GM19099 (cell line): Measurements from ENCODE around the gene EFNA1.

Source experiments
- POLR2A ChIP-seq: IDR thresholded peaks from 3 replicates; pipeline ENCODE4 v1.6.1; 2011; ENCODE audit warnings: low read depth; ENCODE audit not compliant: insufficient read length; ENCODE audit errors: extremely low read depth

EFNA1 gene

DNA sequence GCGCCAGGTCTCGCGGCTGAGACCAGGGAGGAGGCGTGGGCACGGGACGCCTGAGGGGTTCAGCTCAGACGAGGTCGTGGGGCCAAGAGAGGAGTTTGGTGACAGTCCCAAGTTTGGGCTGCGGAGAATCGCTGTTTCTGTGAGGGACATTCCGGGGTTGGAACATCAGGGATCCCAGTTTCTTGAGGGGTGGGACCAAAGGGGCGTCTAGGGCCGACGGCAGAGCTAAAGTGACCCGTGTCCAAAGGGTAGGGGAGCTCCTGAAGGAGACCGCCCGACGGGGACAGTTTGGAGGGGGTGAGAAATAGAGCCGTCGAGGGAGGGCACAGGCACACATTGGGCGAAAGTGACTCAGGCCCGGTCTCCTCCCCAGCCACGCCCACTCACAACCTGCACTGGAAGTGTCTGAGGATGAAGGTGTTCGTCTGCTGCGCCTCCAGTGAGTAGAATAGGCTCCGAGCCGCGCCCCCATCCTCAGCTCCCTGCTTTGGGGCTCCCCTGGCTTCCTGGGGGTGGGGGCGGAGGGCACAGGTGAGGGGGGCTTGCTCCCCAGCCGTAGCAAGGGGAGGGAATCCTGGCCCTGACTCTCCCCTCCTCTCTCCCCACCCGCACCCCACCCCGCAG lies 42.1 kb upstream of the EFNA1 start:
- TF ChIP-seq POLR2A = no peak

DNA sequence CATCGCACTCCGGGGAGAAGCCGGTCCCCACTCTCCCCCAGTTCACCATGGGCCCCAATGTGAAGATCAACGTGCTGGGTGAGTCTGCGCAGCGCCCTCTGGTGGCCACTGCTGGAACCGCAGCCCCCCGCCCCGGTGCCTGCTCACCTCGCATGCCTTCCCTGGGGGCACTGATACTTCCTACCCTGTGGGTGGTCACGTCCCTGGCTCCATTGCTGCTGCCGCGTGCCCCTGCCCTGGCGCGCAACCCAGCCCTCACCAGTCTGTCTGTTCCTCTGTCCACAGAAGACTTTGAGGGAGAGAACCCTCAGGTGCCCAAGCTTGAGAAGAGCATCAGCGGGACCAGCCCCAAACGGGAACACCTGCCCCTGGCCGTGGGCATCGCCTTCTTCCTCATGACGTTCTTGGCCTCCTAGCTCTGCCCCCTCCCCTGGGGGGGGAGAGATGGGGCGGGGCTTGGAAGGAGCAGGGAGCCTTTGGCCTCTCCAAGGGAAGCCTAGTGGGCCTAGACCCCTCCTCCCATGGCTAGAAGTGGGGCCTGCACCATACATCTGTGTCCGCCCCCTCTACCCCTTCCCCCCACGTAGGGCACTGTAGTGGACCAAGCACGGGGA lies 41.4 kb upstream of the EFNA1 start:
- no peak for TF ChIP-seq POLR2A

DNA sequence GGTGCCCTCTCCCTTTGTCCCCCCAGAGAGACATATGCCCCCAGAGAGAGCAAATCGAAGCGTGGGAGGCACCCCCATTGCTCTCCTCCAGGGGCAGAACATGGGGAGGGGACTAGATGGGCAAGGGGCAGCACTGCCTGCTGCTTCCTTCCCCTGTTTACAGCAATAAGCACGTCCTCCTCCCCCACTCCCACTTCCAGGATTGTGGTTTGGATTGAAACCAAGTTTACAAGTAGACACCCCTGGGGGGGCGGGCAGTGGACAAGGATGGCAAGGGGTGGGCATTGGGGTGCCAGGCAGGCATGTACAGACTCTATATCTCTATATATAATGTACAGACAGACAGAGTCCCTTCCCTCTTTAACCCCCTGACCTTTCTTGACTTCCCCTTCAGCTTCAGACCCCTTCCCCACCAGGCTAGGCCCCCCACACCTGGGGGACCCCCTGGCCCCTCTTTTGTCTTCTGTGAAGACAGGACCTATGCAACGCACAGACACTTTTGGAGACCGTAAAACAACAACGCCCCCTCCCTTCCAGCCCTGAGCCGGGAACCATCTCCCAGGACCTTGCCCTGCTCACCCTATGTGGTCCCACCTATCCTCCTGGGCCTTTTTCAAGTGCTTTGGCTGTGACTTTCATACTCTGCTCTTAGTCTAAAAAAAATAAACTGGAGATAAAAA lies 40.7 kb upstream of the EFNA1 start:
- no peak for TF ChIP-seq POLR2A

DNA sequence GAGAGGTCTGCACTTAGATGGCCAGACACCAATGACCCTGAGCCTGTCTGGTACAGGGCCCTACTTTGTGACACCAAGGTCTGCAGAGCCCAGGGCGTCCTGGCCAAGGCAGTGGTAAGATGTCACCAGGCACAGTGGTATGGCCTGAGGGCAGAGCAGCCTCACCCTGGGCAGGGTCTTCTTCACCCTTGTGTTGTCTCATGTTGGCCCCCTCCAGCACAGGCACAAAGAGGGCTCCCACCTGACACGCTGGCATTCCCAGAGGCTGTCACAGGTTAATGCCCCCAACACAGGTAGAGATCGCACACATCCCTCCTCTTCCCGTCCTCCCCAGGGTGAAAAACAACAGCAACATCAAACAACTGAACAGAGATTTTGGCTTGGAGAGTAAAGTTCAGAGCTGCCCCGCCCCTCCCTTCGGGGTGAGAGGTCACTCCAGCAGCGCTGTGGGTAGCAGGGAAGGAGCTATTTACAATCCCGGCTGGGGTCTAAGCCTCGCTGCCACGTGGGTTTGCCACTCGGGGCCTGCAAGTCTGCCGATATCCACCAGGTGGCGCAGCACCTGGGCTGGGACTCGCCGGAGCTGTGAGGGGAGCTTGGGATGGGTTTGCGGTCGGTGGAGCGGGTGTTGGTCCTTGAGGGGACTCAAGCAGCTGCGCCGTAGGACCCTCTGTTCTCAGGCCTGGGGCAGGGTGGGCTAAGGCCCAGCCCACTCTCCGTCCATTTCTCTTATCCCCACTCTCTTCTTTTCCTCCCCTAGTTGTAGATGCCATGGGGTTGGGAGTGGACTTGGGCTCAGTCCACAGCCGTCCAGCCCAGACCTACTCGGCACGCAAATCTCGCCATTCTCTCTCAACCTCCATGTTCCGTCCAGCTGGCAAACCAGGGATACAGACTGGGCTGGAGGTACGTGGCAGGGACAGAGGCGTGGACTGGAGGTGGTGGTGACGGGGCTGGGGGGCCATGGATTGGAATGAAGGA lies 36.3 kb upstream of the EFNA1 start:
- no peak for TF ChIP-seq POLR2A

DNA sequence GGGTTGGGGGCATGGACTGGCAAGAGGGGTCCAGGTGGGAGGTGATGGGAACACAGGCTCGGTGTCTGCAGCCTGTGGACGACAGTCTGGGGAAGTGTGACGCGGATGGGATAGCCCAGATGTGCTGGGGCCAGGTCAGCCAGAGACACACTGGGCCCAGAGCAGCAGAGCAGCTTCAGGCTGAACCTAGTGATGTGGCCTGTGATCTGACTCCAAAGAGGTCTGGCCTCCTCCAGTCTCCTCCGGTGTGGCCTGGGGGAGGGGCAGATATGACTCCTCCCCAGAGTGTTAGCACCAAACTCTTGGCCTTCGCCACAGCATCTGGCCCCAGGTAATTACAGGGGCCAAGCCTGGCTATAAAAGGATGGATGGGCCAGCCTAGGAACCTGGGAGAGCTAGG lies 35.5 kb upstream of the EFNA1 start:
- no peak for TF ChIP-seq POLR2A

DNA sequence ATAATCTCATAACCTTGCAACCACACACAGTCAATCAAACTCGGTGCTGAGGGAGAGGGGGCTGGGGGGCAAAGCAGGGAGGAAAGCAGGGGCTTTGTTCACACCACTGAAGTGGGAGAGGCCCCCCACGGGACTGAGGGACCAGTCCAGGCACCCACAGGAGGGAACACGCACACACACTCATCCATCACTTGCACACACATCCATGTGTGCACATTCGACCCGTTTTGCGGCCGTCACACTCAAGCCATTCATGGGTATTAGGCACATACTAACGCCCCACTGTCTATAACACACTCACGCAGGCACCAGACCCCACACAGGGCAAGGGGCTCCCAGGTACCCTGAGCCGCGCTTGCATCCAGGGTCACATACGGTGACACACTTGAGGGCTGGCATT lies 35.0 kb upstream of the EFNA1 start:
- TF ChIP-seq POLR2A = no peak

DNA sequence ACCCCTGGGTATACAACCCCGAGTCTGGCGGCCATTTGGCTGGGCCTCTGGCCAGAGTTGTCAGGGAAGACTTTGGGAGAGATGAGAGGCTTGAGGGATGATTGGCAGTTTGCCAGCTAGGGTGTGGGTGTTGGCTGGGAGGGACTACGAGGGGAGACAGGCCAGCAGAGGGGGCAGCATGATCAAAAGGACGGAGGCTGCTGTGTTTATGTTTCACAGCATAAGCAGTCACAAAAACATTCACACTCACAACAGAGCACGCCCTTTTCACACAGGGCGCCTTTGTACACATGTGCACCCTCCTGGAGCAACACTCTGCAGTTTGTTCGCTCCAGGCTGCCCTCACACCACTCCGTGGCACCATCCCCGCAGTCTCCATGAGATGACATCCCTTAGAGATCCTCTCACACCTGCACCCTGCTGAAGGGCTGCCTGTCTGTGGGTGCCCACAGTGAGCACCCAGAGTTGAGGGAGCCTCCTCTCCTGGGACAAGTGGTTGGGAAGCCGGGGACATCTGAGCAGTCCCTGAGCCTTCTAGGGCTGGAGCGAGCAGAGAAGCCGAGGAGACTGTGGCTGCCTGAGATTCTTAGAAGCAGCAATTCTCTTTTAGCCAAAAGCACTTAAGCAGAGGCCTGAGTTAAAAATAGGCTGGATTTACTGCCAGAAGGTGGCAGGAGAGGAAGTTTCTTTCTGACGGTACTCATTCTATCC lies 33.6 kb upstream of the EFNA1 start:
- TF ChIP-seq POLR2A = no peak

DNA sequence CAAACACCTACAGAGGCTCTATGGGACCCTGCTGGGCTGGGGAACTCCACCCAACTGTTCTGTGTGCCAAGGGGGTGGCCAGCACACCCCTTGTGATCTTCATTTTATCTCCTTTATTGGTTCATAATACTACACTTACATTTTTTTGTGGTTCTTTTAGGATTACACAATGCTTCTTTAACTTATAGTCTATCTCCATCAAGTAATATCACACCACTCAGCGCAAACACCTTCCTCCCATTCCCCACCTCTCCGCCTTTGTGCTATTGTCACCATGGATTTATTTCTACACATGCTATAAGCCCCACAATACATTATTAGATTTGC lies 33.1 kb upstream of the EFNA1 start:
- no peak for TF ChIP-seq POLR2A

DNA sequence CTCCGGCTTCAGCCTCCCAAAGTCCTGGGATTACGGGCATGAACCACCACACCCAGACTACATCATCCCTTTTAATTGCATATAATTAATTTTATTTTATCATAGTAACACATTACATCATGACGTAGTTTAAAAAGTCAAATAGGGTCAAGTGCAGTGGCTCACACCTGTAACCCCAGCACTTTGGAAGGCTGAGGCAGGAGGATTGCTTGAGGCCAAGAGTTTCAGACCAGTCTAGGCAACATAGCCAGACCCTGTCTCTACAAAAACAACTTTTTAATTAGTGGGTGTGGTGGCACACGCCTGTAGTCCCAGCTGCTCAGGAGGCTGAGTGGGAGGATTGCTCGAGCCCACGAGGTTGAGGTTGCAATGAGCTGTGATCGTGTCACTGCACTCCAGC lies 28.3 kb upstream of the EFNA1 start:
- TF ChIP-seq POLR2A = no peak

DNA sequence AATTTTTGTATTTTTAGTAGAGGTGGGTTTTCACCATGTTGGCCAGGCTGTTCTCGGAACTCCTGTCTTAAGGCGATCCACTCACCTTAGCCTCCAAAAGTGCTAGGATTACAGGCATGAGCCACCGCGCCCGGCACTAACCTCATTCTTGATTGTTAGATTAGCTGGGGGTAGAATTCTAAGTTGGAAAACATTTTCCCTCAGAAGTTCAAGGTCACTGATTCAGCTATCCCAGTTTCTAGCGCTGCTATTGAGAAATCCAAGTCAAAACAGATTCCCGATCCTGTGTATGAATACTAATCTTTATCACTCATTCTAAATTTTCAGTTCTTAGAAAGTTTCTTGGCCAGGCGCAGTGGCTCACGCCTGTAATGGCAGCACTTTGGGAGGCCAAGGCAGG lies 24.4 kb upstream of the EFNA1 start:
- no peak for TF ChIP-seq POLR2A

DNA sequence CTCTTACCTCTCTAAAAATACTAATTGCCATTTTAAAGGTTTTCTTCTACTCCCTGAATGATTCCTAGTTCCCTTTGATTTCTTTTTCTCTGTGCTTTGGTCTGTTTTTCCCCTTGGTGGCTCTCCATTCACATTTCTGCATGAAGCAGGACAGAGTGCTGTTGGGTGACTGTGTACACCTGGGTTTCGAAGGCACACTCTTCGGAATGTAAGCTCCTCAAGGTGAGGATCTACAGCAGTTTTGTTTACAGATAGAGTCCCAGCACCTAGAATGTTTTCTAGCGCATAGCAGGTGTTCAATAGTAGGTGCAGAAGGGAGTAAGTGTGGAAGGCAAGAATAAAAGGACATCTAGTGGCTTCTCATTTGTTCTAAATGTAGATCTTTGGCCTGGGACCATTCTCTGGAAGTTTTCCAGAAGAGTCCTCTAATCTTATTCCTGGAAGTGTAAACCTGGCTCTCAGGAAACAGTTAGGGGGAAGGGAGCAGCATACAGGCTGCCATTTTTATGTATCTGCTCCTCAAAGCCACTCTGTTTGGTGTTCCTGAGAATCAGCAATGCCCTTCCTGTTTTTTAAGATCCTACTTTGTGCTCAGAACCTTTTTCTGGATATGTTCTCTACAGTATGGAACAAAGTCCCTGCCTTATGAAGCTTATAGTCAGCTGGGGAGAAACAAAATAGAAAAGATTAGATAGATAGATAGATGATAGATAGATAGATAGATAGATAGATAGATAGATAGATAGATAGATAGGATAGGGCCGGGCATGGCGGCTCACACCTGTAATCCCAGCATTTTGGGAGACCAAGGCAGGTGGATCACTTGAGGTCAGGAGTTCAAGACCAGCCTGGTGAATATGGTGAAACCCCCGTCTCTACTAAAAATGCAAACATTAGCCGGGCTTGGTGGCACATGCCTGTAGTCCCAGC lies 22.8 kb upstream of the EFNA1 start:
- no peak for TF ChIP-seq POLR2A

DNA sequence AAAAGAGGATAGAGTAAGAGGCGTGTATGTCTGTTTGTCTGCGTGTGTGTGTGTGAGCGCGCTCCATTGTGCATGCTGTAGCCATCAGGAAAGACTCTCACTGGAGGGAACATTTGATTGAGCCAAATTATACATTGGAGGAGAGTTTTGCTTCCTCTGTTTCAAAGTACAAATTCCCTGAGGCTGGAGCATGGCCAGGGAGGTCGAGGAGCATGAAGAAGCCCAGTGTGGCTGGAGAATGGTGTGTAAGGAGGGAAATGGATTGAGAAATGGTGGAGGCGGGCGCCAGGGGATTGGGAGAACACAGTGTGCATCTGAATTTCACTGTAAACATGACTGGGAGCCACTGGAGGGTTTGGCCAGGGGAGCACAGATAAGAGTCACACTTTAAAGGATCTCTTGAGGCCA lies 22.1 kb upstream of the EFNA1 start:
- no peak for TF ChIP-seq POLR2A

DNA sequence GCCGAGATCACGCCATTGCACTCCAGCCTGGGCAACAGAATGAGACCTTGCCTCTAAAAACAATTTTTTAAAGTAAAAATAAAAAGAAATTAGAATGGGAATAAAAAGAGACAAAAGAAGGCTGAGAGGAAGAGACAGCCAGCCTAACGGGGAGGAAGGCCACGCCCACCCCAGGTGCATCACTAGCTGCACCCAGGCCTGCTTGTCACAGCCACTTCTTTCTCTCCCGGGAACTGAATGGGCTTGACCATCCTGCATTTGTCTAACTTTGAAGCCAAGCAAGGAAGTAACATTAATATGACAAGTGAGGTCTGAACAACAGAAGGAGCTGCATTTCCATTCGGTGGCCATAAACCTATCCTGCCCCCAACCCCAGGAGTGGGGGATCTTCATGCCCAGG lies 20.8 kb upstream of the EFNA1 start:
- TF ChIP-seq POLR2A = no peak

DNA sequence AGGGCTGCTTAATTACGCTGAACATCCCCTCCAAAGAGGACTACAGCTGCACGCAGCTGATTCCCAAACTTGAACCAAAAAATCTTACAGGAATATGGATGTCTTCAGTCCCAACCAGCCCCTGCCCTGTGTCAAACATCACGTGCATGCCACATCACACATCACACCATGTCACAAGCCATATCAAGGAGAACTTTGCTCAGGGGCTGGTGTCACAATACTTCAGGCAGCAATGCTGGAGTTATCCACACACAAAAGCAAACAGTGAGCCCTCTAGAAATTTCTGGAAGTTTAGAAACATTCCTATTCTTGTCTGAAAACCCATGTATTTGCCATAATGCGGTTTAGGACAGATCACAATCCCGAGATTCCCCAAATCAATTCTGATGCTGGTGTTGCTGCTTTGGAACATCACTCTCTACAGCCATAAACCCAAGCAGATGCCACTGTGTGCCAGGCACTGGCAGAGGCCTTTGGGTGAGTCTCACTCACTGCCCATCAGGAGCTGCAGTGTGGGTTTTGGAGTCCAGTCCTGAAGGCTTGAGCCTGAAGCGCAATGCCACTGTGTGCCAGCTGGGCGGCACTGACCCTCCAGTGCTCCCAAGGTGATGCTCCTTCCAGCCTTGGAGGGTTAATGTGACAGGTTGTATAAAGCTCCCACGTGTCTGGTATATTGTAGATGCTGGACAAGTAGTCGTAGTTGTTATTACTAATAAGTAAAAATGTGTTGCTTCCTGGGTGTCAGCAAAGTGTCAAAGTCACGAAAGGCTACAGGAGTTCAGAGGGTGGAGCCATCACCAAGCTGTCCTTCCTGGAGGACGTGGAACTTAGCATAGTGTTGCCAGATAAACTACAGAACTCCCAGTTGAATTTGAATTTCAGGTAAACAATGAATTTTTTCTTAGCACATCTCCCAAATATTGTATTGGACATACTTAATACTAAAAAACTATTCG lies 20.1 kb upstream of the EFNA1 start:
- TF ChIP-seq POLR2A = no peak
